Stomach smooth muscle (tissue), 2 donors: ENCODE measurements around the gene GPC5.

Experiments
- H3K27ac ChIP-seq: one replicate; pipeline ENCODE4 v1.7.0; 2013; ENCODE audit warnings: mild to moderate bottlenecking, low read length, inconsistent platforms
- H3K27me3 ChIP-seq, 2 donors: one replicate each; pipeline ENCODE4 v1.7.0; 2013; ENCODE audit warnings: low read length in 2 of 2; ENCODE audit not compliant: insufficient read depth in 2 of 2, control insufficient read depth in 1 of 2
- H3K36me3 ChIP-seq, 2 donors: one replicate each; pipeline ENCODE4 v1.7.0; 2013; ENCODE audit warnings: low read length in 2 of 2; ENCODE audit not compliant: control insufficient read depth in 2 of 2, insufficient read depth in 2 of 2
- H3K4me1 ChIP-seq: one replicate; pipeline ENCODE4 v1.7.0; 2013; ENCODE audit warnings: low read length; ENCODE audit not compliant: control insufficient read depth, insufficient read depth
- H3K4me3 ChIP-seq, 2 donors: one replicate each; pipeline ENCODE4 v1.7.0; 2013; ENCODE audit warnings: low read length in 2 of 2
- H3K9ac ChIP-seq, 2 donors: one replicate each; pipeline ENCODE4 v1.7.0; 2013; ENCODE audit warnings: low read length in 2 of 2, mild to moderate bottlenecking in 1 of 2
- H3K9me3 ChIP-seq, 2 donors: one replicate each; pipeline ENCODE4 v1.7.0; 2013; ENCODE audit warnings: low read length in 2 of 2; ENCODE audit not compliant: control insufficient read depth in 2 of 2
- donor health status: healthy.
- donor health status: Pancreatic carcinoma.

The GPC5 gene

DNA sequence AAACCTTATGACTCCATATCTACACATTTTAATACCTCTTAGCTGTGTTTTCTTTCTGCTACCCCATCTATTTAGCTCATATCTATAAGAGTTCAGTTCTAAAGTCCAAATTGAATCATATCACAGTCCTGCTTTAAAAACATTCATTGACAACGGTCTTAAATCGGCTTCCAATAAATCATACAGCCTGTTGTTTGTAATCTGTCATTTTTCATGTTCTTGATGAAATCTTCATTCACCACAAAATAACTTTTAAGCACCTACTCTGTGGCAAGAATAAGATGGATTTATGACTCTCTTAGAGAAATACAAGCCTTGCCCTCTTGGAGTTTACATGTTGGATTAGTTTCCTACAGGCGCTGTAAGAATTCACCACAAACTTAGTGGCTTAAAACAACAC is 1377.2 kb downstream of the GPC5 start:
- no peak overlapping the region for H3K9ac ChIP-seq
- no peak overlapping the region for H3K27ac ChIP-seq
- no peaks in the 10 kb centered on the region for H3K36me3 ChIP-seq
- H3K4me3 ChIP-seq: no peak overlapping the region
- H3K4me1 ChIP-seq: no peaks in the 10 kb centered on the region
- H3K9me3 ChIP-seq: no peaks in the 10 kb centered on the region
- no peaks in the 10 kb centered on the region for H3K27me3 ChIP-seq

DNA sequence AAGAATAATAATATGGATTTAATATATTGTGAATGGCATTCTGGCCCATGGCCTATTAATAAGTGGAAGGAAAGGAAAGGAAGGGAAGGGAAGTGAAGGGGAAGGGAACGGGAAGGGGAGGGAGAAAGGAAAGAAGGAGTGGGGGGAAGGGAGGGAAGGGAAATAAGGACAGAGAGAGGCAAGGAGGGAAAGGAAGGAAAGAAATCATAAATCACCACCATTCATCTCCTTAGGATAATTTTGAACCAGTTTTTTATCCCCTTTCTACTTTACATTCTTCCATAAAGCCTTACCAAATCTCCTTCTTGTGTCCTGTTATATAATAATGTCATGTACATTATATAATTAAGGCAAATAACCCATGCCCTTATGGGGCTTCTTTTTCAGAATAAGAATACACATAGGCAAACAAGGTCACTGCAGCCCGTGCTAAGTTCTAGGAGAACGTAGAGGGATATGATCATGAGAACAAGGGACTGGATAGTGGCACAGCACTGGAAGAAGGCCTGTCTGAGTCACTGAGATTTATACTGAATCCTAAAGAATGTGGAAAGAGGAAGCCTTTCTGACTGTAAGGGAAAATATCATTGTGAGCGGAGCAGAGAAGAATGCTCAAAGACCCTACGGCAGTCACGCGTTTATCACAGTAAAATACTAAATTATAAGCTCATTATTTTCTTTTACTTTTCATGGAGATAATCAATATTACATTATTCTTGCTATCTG is 1383.7 kb downstream of the GPC5 start:
- Histone ChIP-seq H3K27me3 (no peaks in the 10 kb centered on the region), H3K36me3 (no peaks in the 10 kb centered on the region), H3K9ac (no peak overlapping the region), H3K4me1 (no peaks in the 10 kb centered on the region), H3K27ac (no peak overlapping the region), H3K4me3 (no peak overlapping the region), H3K9me3 (no peaks in the 10 kb centered on the region)

DNA sequence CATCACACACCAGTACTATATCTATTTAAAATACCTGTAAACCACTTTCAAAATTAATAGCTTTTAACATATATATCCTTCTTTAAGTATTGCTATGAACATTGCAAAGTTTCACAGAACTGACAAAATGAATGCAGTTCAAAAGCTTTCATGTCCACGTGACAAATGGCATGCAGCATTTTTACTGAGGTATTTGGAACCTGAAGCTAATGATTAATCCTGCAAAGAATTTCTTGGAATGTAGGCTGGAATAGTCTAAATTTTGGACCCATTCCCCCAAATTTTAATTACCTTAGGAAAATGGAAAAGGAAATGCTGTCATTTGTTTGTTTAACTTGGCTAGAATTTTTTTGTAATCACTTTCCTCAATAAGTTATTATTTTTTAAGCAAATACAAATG is 1404.4 kb downstream of the GPC5 start:
- Histone ChIP-seq H3K27ac (no peak overlapping the region), H3K4me3 (no peak overlapping the region), H3K9ac (no peak overlapping the region), H3K36me3 (no peaks in the 10 kb centered on the region), H3K9me3 (no peaks in the 10 kb centered on the region), H3K4me1 (no peaks in the 10 kb centered on the region), H3K27me3 (no peaks in the 10 kb centered on the region)

DNA sequence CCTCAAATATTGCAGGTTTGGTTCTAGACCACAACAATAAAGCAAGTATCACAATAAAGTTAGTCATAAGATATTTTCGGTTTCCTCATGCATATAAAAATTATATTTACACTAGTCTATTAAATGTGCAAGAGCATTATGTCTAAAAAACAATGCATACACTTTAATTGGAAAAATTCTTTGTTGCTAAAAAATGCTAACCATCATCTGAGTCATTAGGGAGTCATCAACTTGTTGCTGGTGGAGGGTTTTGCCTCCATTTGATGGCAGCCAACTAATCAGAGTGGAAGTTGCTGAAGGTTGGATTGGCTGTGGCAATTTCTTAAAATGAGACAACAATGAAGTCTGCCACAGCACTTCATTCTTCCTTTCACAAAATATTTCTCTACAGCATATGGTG is 1405.9 kb downstream of the GPC5 start:
- H3K4me3 ChIP-seq: no peak overlapping the region
- H3K9me3 ChIP-seq: no peaks in the 10 kb centered on the region
- H3K27ac ChIP-seq: no peak overlapping the region
- no peak overlapping the region for H3K9ac ChIP-seq
- no peaks in the 10 kb centered on the region for H3K27me3 ChIP-seq
- H3K4me1 ChIP-seq: no peaks in the 10 kb centered on the region
- H3K36me3 ChIP-seq: no peaks in the 10 kb centered on the region

DNA sequence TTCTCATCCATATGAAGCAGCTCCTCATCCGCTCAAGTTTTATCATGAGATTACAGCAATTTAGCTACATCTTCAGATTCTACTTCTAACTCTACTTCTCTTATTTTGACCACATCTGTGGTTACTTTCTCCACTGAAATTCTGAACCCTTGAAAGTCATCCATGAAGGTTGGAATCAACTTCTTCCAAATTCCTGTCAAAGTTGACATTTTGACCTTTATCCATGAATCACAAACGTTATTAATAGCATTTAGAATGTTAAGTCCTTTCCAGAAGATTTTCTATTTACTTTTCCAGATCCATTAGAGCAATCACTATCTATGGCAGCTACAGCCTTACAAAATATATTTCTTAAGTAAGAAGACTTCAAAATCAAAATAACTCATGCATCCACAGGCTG is 1406.5 kb downstream of the GPC5 start:
- Histone ChIP-seq H3K27me3 (no peaks in the 10 kb centered on the region), H3K9ac (no peak overlapping the region), H3K36me3 (no peaks in the 10 kb centered on the region), H3K9me3 (no peaks in the 10 kb centered on the region), H3K4me3 (no peak overlapping the region), H3K4me1 (no peaks in the 10 kb centered on the region), H3K27ac (no peak overlapping the region)

- H3K9ac ChIP-seq: peak overlapping the region in 1 of 2 donors; percentile 0
- H3K9me3 ChIP-seq: no peaks in the 10 kb centered on the region
- no peak overlapping the region for H3K27ac ChIP-seq
- H3K27me3 ChIP-seq: no peaks in the 10 kb centered on the region
- H3K4me3 ChIP-seq: peak overlapping the region; percentile 52 to 62
- no peaks in the 10 kb centered on the region for H3K4me1 ChIP-seq
- H3K36me3 ChIP-seq: no peaks in the 10 kb centered on the region
Observed at GRCh38 chr13:92805766-92806165, 1407.3 kb downstream of the GPC5 start.

DNA sequence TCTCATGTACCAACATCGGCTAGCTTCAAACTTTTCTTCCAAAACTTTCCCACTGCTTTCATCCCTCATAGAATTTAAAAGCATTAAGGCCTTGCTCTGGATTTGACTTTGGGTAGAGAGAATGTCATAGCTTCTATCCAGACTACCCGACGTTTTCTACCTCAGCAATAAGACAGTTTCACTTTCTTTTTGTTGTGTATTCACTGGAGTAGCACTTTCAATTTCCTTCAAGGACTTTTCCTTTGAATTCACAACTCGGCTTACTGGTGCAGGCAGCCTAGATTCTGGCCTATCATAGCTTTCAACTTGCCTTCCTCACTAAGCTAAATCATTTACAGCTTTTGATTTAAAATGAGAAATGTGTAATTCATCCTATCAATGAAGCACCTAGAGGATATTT is 1407.8 kb downstream of the GPC5 start:
- no peaks in the 10 kb centered on the region for H3K27me3 ChIP-seq
- no peaks in the 10 kb centered on the region for H3K9me3 ChIP-seq
- H3K4me3 ChIP-seq: peak overlapping the region; percentile 52 to 62
- H3K9ac ChIP-seq: peak overlapping the region in 1 of 2 donors; percentile 0
- no peaks in the 10 kb centered on the region for H3K4me1 ChIP-seq
- H3K36me3 ChIP-seq: no peaks in the 10 kb centered on the region
- no peak overlapping the region for H3K27ac ChIP-seq

GRCh38 chr13:92807353-92807752 is 1408.9 kb downstream of the GPC5 start:
- no peaks in the 10 kb centered on the region for H3K27me3 ChIP-seq
- H3K36me3 ChIP-seq: no peaks in the 10 kb centered on the region
- H3K4me3 ChIP-seq: no peak overlapping the region
- no peaks in the 10 kb centered on the region for H3K4me1 ChIP-seq
- no peak overlapping the region for H3K9ac ChIP-seq
- H3K9me3 ChIP-seq: no peaks in the 10 kb centered on the region
- no peak overlapping the region for H3K27ac ChIP-seq

GRCh38 chr13:92807966-92808365 is 1409.5 kb downstream of the GPC5 start:
- H3K4me1 ChIP-seq: no peaks in the 10 kb centered on the region
- H3K27me3 ChIP-seq: no peaks in the 10 kb centered on the region
- no peak overlapping the region for H3K9ac ChIP-seq
- H3K36me3 ChIP-seq: no peaks in the 10 kb centered on the region
- no peak overlapping the region for H3K4me3 ChIP-seq
- no peaks in the 10 kb centered on the region for H3K9me3 ChIP-seq
- no peak overlapping the region for H3K27ac ChIP-seq

- H3K9me3 ChIP-seq: no peaks in the 10 kb centered on the region
- no peak overlapping the region for H3K9ac ChIP-seq
- H3K4me1 ChIP-seq: no peaks in the 10 kb centered on the region
- no peak overlapping the region for H3K4me3 ChIP-seq
- no peak overlapping the region for H3K27ac ChIP-seq
- no peaks in the 10 kb centered on the region for H3K36me3 ChIP-seq
- no peaks in the 10 kb centered on the region for H3K27me3 ChIP-seq
Observed at GRCh38 chr13:92821324-92821723, 1422.9 kb downstream of the GPC5 start.

- Histone ChIP-seq H3K4me1 (no peaks in the 10 kb centered on the region), H3K4me3 (no peak overlapping the region), H3K9ac (no peak overlapping the region), H3K27ac (no peak overlapping the region), H3K27me3 (no peaks in the 10 kb centered on the region), H3K36me3 (no peaks in the 10 kb centered on the region), H3K9me3 (no peaks in the 10 kb centered on the region)
Observed at GRCh38 chr13:92823059-92823458, 1424.6 kb downstream of the GPC5 start.
